ENCODE measurements around the gene GALNT17.

The GALNT17 gene

DNA sequence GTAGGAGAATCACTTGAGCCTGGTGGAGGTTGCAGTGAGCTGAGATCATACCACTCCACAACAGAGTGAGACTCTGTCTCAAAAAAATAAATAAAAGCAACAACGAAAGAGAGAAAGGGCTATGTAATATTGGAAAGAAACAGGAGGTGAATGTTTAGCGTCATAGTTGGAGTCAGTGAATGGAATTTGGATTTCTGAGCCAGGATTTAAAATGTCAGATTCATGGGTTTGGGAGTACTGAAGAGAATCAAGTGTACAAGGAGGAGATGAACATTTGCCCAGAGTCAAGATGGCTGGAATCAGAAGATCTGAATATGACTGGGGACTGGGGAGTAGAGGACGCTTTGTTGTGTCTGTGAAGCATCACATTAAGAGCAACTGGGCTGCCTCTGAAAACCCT is 366.4 kb downstream of the GALNT17 start:
- DNase-seq (ENCODE audit: low read depth in 2 of 2), result no peak

DNA sequence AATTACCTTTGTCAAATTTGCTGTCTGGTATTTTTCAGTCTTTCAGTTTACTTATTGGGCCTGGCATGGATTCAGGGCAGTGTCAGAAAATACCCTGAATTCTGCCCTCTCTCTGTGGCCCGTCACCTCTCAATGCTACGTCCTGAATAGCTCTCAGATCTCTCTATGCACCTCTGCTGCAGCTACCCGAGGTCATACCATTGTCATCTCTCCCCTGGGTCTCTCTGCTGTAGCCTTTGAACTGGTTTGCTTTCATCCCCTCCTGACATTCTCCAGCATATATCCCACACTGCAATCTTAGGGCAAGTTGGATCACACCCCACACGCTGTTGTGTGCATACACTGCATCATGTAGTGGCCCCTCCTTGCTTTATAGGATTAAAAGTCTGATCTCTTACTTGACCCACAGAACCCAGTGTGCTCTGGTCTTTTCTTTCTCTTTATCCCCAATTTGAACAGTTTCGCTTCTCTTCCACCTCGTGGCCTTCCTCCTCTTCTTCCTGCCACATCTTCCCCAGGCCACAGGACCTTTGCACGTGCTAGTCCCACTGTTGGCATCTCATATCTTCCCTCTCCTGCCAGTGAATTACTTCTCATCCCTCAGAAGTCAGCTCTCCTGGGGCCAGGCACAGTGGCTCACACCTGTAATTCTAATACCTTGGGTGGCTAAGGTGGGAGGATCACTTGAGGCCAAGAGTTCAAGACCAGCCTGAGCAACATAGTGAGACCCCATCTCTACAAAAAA is 372.9 kb downstream of the GALNT17 start:
- DNase-seq (ENCODE audit: low read depth in 2 of 2), result no peak

DNA sequence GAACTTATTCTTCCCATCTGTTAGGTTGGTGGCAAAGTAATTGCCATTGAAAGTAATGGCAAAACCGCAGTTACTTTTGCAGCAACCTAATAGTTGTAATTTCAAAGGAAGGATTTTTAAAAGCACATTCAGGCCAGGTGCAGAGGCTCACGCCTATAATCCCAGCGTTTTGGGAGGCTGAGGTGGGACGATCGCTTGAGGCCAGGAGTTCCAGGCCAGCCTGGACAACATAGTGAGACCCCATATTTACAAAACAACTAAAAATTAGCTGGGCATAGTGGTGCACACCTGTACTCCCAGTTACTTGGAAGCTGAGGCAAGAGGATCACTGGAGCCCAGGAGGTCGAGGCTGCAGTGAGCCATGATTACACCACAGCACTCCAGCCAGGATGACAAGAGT is 374.9 kb downstream of the GALNT17 start:
- no peak for DNase-seq (ENCODE audit: low read depth in 2 of 2)

DNA sequence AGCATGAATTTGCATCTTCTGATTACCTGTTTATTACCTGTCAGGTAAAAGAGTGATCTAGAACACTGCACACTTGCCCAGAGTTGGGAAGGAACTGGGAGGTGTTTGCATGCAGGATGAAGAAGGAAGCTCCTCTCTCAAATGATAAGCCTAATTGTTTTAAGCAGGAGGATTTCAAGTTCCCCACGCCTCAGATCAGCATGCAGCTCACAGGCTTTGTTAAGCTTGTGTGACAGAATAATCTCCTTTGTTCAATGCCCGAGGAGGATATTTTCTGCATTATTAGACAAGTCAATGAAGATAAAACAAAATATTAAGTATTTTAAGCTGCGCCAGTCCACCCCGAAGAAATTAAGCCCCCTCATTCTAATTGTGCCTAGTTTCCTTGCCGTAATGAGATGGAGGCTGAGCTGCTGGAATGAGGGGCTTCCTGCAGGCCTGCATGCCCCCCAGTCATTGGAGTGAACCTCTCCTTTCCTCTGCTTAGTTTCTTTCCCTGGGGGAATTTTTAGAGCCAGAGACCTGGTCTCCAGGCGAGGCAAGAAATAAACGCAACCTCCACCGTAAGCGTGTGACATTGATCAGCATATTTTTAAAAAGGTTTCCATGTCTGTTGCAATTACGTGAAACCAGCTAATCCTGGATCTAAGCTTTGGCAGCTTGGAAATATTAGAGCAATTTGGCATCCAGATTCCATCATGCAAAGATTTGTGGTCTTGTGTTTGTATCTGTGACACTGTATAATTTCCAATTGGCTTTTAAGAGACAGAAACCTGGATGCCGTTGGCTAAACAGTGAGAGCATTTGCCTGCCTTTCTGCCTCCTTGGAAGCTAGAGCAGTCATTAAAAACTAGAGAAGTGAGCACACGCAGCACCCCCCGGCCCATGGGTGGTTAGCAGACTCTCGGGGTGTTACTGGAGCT is 376.0 kb downstream of the GALNT17 start:
- DNase-seq (ENCODE audit: low read depth in 2 of 2), result no peak

DNA sequence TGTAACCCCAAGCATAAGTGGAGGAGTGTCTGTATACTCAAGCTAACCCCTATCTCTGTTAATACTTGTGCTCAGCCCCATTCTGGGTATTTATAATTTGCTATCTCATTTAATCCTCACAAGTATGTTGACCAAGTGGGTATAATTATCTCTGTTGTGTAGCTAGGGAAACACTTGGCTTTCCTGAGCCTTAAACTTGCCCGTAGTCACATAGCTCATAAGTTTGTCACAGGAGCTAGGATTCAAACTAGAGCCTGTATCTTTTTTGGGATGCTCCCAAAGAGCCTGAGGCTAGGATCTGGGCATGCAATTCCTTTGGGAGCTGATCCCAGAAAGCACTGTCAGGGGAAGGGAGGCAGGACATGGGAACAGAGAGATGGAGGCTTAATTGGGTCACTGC is 377.4 kb downstream of the GALNT17 start:
- no peak for DNase-seq (ENCODE audit: low read depth in 2 of 2)

DNA sequence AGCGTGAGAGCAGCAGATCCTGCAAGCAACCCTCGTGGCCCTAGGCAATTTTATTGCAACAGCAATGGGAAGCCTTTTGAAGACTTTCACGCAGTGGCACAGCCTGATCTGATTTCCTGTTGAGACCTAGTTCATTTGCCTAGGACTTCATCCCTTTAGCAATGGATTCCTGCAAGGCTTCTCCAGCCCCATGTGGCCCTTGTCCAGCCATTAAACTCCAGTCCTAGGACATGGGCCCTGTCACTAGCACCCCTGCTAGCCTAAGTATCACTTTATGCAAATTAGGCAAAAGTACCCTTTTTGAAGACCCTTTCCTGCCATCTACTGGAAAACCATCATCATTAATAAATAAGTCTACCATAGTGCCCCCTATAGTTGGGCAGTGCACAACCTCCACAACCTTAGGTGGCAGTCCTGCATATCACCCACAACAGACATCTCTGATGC is 379.4 kb downstream of the GALNT17 start:
- no peak for DNase-seq (ENCODE audit: low read depth in 2 of 2)

DNA sequence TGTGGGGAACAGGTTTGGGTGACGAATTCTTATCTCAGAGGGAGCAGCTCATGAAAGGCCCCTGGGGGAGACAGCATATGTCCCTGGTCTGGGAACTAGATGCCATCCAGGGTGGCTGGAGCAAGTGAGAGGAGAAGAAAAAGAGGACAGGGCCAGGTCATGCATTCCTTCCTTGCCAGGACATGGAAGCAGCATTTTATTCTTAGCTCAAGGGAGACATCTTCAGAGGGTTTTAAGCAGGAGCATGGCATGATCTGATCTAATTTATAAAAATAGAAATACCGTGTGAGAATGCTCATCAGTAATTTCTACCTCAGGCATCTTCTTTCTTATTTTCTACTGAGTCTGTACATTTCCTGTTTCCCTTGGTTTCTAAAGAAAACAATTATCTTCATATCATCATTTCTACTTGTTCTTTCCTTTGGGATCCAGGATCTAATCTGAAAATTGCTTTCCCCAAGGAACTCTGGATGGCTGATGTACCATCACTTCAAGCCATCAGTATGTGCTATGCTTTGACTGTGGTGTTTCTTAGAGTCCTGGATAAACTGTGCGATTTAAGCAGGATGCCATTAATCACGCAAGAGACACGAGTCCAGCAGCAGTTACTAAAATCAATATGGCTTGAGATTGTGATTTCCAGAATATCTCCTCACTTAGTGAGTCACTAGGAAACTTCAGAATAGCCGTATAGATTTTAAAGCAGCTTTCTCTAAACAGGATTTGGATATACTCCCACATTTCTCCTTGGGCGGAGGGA is 386.2 kb downstream of the GALNT17 start:
- DNase-seq (ENCODE audit: low read depth in 2 of 2), result no peak

DNA sequence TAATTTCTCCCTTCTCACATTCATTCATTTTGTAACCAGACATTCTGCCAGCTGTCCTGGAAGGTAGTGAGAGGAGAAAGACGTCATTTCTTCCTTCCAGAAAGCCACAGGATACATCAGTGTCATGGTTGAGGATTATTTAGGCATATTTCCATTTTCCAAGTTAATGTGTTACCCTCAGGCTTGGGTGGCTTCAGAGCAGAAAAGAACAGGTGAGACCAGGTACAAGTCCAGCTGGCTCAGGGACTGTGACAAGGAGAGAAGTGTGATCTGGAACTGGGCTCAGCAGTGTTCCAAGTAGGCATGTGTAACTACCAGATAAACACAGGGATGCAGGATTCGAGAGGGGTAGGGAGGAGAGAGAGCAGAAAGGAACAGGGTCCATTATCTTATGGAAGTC is 386.9 kb downstream of the GALNT17 start:
- no peak for DNase-seq (ENCODE audit: low read depth in 2 of 2)

DNA sequence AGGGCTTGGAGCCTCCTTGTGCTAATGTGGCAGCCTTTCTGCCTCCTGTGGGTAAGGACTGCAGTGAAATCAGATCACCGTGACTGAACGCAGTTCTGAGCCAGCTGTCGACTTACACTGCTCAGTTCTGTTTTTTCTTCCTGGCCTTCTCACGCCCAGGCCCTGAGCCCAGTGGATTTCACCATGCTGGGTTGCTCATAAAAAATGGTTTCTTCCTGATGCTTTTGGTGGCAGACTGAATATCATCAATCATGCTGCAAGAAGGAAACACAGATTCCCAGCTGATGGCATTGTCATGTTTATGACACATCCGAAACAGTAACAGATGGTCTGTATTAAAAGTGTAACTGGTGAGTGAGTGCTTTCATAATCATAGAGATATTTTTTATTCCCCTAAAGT is 389.6 kb downstream of the GALNT17 start:
- DNase-seq (ENCODE audit: low read depth in 2 of 2), result no peak

DNA sequence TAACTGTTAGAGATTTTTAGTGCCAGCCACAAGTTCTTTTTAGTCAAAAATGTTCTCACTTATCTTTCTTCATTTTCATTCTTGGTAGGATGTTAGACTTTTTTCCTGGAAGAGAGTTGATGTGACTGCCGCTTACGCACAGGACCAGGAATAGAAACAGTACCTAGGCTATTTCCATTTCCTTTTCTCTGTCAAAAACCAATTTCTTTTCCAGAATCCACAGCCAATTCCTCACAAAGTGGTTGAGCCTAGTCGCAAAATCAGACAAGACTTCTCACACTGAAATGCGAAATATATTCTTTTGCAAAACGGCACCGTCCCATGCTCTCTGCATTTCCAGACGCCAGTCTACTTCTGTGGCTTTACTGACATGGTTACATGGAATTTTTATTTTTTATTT is 394.2 kb downstream of the GALNT17 start:
- DNase-seq (ENCODE audit: low read depth in 2 of 2), result no peak

DNA sequence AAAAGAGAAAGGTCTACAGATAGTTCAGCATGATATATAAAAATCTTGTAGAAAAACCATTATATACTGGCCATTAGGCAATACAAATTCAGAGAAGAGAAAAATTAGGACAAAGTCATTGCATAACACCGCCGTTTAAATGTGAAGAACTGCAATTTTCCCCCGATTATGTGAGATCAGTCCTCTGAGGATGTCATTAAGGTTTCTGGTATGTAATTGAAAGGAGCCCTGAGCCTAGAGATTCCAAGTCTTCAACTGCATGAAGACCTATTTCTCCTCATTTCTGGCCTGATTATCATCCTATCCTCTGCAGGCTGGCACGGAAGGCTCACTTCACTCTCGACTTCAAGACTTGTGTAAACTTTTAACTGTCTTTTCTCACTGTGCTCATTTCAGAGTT is 395.3 kb downstream of the GALNT17 start:
- no peak for DNase-seq (ENCODE audit: low read depth in 2 of 2)

DNA sequence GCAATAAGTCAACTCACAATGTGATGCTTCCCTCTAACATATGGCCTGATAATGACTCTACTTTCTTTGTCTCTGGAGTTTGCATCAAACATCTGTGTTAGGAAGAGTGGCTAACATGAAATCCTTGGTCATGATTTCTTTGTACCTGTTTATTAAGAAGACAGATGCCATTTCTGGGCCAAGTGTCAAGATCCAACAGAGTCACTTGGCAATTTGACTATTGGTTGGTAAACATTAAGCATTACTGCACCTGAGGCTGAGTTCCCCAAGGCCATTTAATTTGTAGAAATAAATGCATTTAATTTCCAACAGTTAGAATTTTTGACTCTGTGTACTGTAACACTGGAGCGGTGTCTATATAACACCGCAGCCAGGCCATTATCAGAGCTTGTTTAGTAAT is 403.7 kb downstream of the GALNT17 start:
- no peak for DNase-seq (ENCODE audit: low read depth in 2 of 2)

DNA sequence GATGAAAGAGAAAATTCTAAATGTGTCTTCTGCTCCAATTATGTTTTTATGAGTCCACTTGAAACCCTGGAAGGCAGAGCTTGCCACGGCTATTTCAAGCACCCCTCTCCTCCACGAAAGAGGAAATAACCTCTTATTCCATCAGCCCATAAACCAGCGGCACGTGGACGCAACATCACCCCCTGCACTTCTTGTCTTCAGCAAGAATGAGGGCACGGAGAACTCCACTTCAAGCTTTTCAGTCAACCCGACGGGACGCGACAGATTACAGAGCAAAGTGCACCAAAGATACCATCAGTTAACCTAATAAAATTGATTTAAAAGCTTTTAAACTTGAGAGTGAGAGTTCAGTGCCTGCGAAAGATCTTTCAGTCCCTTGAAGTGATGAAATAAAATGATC is 406.3 kb downstream of the GALNT17 start:
- no peak for DNase-seq (ENCODE audit: low read depth in 2 of 2)

DNA sequence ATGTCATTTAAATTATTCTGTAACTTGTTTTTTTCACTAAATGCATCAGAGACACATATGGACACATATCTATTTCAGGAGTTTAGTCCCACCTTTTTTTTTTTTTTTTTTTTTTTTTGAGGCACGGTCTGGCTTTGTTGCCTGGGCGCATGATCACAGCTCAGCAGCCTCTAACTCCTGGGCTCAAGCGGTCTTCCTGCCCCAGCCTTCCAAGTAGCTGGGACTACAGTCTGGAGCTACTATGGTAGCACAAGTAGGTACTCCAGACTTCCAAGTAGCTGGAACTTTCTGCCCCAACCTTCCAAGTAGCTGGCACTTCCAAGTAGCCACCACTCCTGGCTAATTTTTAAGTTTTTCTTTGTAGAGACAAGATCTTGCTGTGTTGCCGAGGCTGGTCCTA is 407.7 kb downstream of the GALNT17 start:
- no peak for DNase-seq (ENCODE audit: low read depth in 2 of 2)

DNA sequence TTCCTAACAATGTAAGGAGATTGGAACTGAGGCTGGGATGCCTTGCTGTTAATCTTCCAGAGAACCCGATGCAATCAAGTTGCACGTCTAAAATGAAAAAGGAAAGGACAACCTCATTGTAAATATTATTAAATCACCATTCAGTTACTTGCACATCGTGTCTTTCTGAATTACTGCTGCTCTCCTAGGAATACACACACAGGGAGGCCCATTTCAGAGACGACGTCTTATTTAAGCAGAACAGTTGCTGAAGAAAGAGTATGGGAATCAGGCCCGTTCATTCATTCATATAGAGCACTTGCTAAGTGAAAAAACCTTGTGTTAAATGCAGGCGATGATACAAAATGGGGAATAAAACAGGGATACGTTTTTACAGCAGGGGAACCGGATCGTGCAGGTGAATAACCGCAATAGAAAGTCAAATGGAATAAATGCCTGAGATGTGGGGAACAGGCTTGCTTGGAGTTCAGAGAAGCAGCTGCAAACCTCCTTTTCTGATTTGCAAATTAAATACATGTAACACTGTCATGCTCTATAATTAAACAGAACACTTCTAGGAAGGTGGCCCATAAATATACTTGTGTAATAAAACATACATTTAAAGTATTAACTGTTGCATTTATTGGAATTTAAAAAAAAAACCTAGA is 409.9 kb downstream of the GALNT17 start:
- DNase-seq (ENCODE audit: low read depth in 2 of 2), result no peak

DNA sequence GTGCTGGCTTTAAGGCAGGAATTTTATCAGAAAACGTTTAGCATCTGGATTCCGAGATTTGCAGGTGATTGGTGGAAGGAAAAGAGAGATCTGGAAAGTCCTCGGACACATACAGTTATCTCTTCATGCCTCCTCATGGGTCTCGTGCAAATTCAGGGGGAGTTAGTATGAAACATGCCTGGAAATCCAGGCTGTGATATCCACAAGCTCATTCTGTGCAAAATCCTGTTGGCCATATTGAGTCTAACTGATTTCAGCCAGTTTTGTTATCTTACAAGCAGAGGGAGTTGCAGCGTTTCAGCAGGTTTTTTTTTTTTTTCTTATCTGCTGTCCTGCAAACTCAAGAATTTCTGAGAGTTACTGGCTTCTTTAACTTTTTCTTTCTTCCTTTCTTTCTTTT is 411.5 kb downstream of the GALNT17 start:
- DNase-seq (ENCODE audit: low read depth in 2 of 2), result no peak

DNA sequence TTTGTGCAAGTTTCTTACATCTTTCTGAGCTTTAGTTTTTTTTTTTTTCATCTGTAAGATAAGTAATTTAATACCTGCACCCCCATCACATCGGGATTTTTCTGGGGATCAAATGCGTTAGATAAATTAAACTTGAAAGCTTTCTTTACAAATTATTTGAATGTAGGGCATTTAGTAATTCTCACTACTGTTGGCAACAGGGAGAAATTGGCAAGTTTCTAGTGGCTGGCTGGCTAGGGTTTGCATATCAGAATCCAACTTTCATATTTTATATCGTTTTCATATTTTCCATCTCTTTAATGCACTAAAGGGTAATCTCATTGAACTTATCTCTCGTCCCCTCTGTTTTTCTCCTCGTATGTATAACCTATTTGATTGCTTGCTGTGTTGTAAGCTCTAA is 412.9 kb downstream of the GALNT17 start:
- DNase-seq (ENCODE audit: low read depth in 2 of 2), result no peak

DNA sequence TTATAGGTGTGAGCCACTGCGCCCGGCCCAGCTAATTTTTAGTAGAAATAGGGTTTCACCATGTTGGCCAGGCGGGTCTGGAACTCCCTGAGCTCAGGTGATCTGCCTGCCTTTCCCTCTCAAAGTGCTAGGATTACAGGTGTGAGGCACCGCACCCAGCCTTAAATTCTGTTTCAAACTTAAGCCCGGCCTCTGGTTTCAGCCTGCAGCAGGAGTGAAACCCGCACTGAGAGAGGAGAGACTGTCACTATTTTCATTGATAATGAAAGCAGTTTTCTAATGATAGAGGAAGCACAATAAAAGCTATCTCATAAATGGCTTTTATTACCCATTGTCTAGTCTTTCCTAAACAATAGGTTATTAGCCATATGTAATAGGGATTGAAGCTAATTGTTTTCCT is 415.5 kb downstream of the GALNT17 start:
- DNase-seq (ENCODE audit: low read depth in 2 of 2), result no peak

DNA sequence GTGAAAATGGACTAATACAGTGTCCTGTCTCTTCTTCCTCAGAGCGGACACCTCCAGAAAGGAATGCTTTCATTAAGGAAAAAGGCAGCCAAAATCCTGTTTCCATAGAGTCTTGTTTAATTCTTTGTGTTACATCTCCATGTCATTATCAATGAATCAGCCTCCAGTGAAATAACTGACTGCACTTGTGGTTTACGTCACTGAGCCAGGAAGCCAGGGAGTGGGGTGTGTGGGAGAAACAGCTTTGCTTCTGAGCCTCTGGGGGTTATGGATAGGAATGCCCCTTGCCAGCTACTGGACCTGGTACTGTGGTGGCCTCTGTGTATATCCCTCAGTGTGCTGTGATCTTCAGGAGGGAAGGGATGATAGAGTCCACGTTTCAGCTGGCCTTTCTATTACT is 416.8 kb downstream of the GALNT17 start:
- DNase-seq (ENCODE audit: low read depth in 2 of 2), result no peak

DNA sequence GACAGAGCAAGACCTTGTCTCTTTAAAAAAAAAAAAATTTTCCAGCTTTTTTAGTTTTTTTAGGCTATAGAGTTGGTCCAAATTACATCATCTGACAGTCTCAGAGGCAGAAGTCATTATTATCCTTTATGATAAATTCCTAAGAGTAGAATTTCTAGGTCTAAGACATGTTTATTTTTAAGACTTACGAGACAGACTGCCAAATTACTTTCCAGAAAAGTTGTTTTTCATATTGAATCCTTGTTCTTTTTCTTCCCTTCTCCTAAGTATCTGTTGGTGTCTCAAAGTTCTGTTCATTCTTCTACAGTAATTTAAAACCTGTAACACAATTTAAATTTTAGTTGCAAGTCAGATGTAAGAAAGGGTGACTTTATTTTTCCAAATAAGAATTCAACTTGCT is 421.4 kb downstream of the GALNT17 start:
- no peak for DNase-seq (ENCODE audit: low read depth in 2 of 2)

DNA sequence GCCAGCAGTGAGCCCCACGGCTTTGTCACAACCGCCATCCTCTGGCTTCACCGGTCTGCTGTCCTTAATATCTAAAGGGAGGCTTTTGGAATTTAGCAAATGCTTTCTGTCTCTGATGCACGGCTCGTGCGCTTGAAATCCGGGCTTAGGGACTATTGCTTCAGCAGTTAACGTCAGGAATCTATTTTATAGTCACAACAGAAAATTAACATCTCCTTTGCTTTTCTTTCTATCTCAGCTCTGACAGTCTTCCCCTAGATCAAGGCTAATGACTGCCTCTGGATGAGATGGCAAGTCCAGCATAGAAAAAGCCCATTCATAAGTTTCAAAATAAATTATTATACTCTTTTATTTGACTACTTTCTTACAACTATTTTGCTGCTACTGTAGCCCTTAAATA is 423.8 kb downstream of the GALNT17 start:
- DNase-seq (ENCODE audit: low read depth in 2 of 2), result no peak
